ENCODE data around the gene AP1S3.

Gene AP1S3

DNA sequence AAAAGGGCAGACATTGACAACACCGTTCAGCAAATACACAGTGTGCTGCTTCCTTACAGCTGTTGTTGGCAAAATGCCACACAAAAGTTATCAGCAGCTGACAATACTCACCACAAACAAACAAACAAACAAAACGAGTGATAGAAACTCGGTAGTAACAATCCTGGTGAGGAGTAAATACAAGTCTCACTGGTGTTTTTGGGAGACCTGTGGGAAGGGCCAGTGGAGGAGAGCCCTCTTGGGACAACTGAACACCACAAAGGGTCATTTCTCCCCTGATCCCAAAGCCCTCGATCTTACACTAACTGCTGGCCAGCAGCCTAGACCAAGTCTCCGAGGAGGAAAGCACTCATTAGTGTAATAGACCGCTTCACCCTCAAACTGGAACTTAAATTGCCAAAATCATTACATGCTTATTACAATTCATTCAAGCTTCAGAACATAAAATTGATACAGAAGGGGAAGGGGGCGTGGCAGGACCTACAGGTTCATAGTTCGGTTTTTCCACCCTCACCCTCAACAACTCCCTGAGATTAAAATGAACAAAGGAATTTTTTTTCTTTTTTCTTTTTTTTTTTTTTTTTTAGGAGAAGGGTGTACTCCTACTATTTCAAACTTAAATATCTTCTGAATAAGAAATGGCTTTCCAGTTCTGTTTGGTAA is 5.0 kb downstream of the AP1S3 start:
- no peak overlapping the region for H2AK5ac ChIP-seq (ENCODE audit: low read length, severe bottlenecking)
- no peak overlapping the region for H3K9ac ChIP-seq (ENCODE audit: low read length)
- H4K8ac ChIP-seq (ENCODE audit: low read length): no peak overlapping the region
- 79% methylated on average over 6 of the region's 8 CpGs for WGBS
- no peak overlapping the region for H3K18ac ChIP-seq (ENCODE audit: low read depth in 1 of 2, low read length in 2 of 2)
- no peak overlapping the region for H3K4ac ChIP-seq (ENCODE audit: low read depth in 1 of 2, low read length in 2 of 2)
- no peak overlapping the region for H2BK120ac ChIP-seq (ENCODE audit: low read depth, low read length)
- H4K91ac ChIP-seq (ENCODE audit: low read length): no peak overlapping the region
- no peak overlapping the region for H2BK15ac ChIP-seq (ENCODE audit: low read depth, poor library complexity, severe bottlenecking)
- H3K4me1 ChIP-seq (ENCODE audit: control insufficient read depth, insufficient read depth, low read depth, low read length): peaks cover 10% of the 10 kb centered on the region
- no peak for DNase-seq
- no peak overlapping the region for H3K4me2 ChIP-seq (ENCODE audit: low read length, poor library complexity, severe bottlenecking)
- no peak overlapping the region for H3K4me3 ChIP-seq (ENCODE audit: insufficient read depth in 1 of 2, low read depth in 1 of 2, low read length in 2 of 2)
- H3K79me1 ChIP-seq (replicated peaks; ENCODE audit: low read length, poor library complexity, severe bottlenecking): peaks cover 32% of the 10 kb centered on the region
- H3K27ac ChIP-seq (ENCODE audit: low read length, poor library complexity, severe bottlenecking): no peak overlapping the region
- H3K36me3 ChIP-seq (ENCODE audit: control insufficient read depth in 1 of 2, insufficient read depth in 2 of 2, low read depth in 1 of 2, low read length in 2 of 2): peaks cover 0 to 2% of the 10 kb centered on the region in 2 experiments
- no peaks in the 10 kb centered on the region for H3K27me3 ChIP-seq (ENCODE audit: control insufficient read depth in 1 of 2, insufficient read depth in 1 of 2, low read length in 2 of 2)
- H2BK12ac ChIP-seq (ENCODE audit: low read length in 2 of 2): no peak overlapping the region
- H3K14ac ChIP-seq (ENCODE audit: low read length in 2 of 2): no peak overlapping the region
- H2AFZ ChIP-seq (ENCODE audit: low read depth, low read length): no peak overlapping the region
- no peaks in the 10 kb centered on the region for H3K9me3 ChIP-seq (ENCODE audit: control insufficient read depth, low read length)
- H3K23ac ChIP-seq (ENCODE audit: low read length in 2 of 2): no peak overlapping the region
- no peak overlapping the region for H2BK5ac ChIP-seq (ENCODE audit: low read depth, low read length, poor library complexity, severe bottlenecking)

- Histone ChIP-seq H2AK5ac (ENCODE audit: low read length, severe bottlenecking) (no peak overlapping the region), H3K4ac (ENCODE audit: low read depth in 1 of 2, low read length in 2 of 2) (no peak overlapping the region)
Measured at GRCh38 chr2:223829128-223829527, 8.3 kb downstream of the AP1S3 start.

GRCh38 chr2:223828314-223828713 is 9.1 kb downstream of the AP1S3 start:
- Histone ChIP-seq H3K23ac (ENCODE audit: low read length in 2 of 2) (no peak overlapping the region), H3K14ac (ENCODE audit: low read length in 2 of 2) (no peak overlapping the region), H4K8ac (ENCODE audit: low read length) (no peak overlapping the region), H3K36me3 (ENCODE audit: control insufficient read depth in 1 of 2, insufficient read depth in 2 of 2, low read depth in 1 of 2, low read length in 2 of 2) (no peaks in the 10 kb centered on the region), H2BK120ac (ENCODE audit: low read depth, low read length) (no peak overlapping the region), H3K4me2 (ENCODE audit: low read length, poor library complexity, severe bottlenecking) (no peak overlapping the region), H3K79me1 (replicated peaks; ENCODE audit: low read length, poor library complexity, severe bottlenecking) (peaks cover 23% of the 10 kb centered on the region), H3K4me3 (ENCODE audit: insufficient read depth in 1 of 2, low read depth in 1 of 2, low read length in 2 of 2) (no peak overlapping the region), H2AFZ (ENCODE audit: low read depth, low read length) (no peak overlapping the region), H3K18ac (ENCODE audit: low read depth in 1 of 2, low read length in 2 of 2) (no peak overlapping the region), H2BK5ac (ENCODE audit: low read depth, low read length, poor library complexity, severe bottlenecking) (no peak overlapping the region), H2BK12ac (ENCODE audit: low read length in 2 of 2) (no peak overlapping the region), H3K4ac (ENCODE audit: low read depth in 1 of 2, low read length in 2 of 2) (no peak overlapping the region), H3K4me1 (ENCODE audit: control insufficient read depth, insufficient read depth, low read depth, low read length) (no peaks in the 10 kb centered on the region), H3K9me3 (ENCODE audit: control insufficient read depth, low read length) (no peaks in the 10 kb centered on the region), H4K91ac (ENCODE audit: low read length) (no peak overlapping the region), H2BK15ac (ENCODE audit: low read depth, poor library complexity, severe bottlenecking) (no peak overlapping the region), H3K27me3 (ENCODE audit: control insufficient read depth in 1 of 2, insufficient read depth in 1 of 2, low read length in 2 of 2) (no peaks in the 10 kb centered on the region), H3K27ac (ENCODE audit: low read length, poor library complexity, severe bottlenecking) (no peak overlapping the region), H3K9ac (ENCODE audit: low read length) (no peak overlapping the region), H2AK5ac (ENCODE audit: low read length, severe bottlenecking) (no peak overlapping the region)
- no peak for DNase-seq
- WGBS: 97% methylated on average over 6 of the region's 6 CpGs

More at GRCh38 chr2:223829128-223829527, 8.3 kb downstream of the AP1S3 start:
- Histone ChIP-seq H3K18ac (ENCODE audit: low read depth in 1 of 2, low read length in 2 of 2) (no peak overlapping the region), H2BK15ac (ENCODE audit: low read depth, poor library complexity, severe bottlenecking) (no peak overlapping the region), H4K8ac (ENCODE audit: low read length) (no peak overlapping the region), H3K4me1 (ENCODE audit: control insufficient read depth, insufficient read depth, low read depth, low read length) (no peaks in the 10 kb centered on the region), H3K27ac (ENCODE audit: low read length, poor library complexity, severe bottlenecking) (no peak overlapping the region), H3K23ac (ENCODE audit: low read length in 2 of 2) (no peak overlapping the region), H3K36me3 (ENCODE audit: control insufficient read depth in 1 of 2, insufficient read depth in 2 of 2, low read depth in 1 of 2, low read length in 2 of 2) (no peaks in the 10 kb centered on the region), H4K91ac (ENCODE audit: low read length) (no peak overlapping the region), H3K27me3 (ENCODE audit: control insufficient read depth in 1 of 2, insufficient read depth in 1 of 2, low read length in 2 of 2) (no peaks in the 10 kb centered on the region), H3K9me3 (ENCODE audit: control insufficient read depth, low read length) (no peaks in the 10 kb centered on the region), H3K4me3 (ENCODE audit: insufficient read depth in 1 of 2, low read depth in 1 of 2, low read length in 2 of 2) (no peak overlapping the region), H3K14ac (ENCODE audit: low read length in 2 of 2) (no peak overlapping the region), H3K79me1 (replicated peaks; ENCODE audit: low read length, poor library complexity, severe bottlenecking) (peaks cover 22% of the 10 kb centered on the region), H3K4me2 (ENCODE audit: low read length, poor library complexity, severe bottlenecking) (no peak overlapping the region), H2AFZ (ENCODE audit: low read depth, low read length) (no peak overlapping the region), H2BK5ac (ENCODE audit: low read depth, low read length, poor library complexity, severe bottlenecking) (no peak overlapping the region), H2BK12ac (ENCODE audit: low read length in 2 of 2) (no peak overlapping the region), H2BK120ac (ENCODE audit: low read depth, low read length) (no peak overlapping the region), H3K9ac (ENCODE audit: low read length) (no peak overlapping the region)
- 98% methylated on average over 5 of the region's 5 CpGs for WGBS
- DNase-seq: no peak

DNA sequence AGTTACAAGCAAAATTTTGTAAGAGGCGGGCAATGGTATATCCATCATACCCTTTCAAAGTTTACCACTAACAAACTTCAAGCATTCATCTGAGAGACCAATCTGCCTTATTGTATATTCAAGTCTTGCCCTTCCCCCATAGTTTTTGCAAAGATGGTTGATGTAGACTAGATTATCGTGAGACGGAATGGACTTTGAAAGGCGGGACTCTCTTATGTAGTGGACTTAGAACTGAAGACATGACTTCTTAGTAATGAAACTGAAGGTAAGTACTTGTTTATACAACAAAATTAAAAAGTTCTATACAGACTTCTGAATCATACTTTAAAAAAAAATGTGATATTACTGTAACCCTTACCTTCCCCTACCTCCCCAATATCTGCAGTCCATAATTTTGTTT is 10.4 kb downstream of the AP1S3 start:
- no peak overlapping the region for H2BK120ac ChIP-seq (ENCODE audit: low read depth, low read length)
- H2BK5ac ChIP-seq (ENCODE audit: low read depth, low read length, poor library complexity, severe bottlenecking): no peak overlapping the region
- no peak overlapping the region for H3K9ac ChIP-seq (ENCODE audit: low read length)
- no peak overlapping the region for H2BK15ac ChIP-seq (ENCODE audit: low read depth, poor library complexity, severe bottlenecking)
- no peaks in the 10 kb centered on the region for H3K27me3 ChIP-seq (ENCODE audit: control insufficient read depth in 1 of 2, insufficient read depth in 1 of 2, low read length in 2 of 2)
- H3K18ac ChIP-seq (ENCODE audit: low read depth in 1 of 2, low read length in 2 of 2): no peak overlapping the region
- H3K4me2 ChIP-seq (ENCODE audit: low read length, poor library complexity, severe bottlenecking): no peak overlapping the region
- no peak overlapping the region for H2AFZ ChIP-seq (ENCODE audit: low read depth, low read length)
- H3K27ac ChIP-seq (ENCODE audit: low read length, poor library complexity, severe bottlenecking): no peak overlapping the region
- no peaks in the 10 kb centered on the region for H3K9me3 ChIP-seq (ENCODE audit: control insufficient read depth, low read length)
- no peaks in the 10 kb centered on the region for H3K4me1 ChIP-seq (ENCODE audit: control insufficient read depth, insufficient read depth, low read depth, low read length)
- H2BK12ac ChIP-seq (ENCODE audit: low read length in 2 of 2): no peak overlapping the region
- H2AK5ac ChIP-seq (ENCODE audit: low read length, severe bottlenecking): no peak overlapping the region
- H3K14ac ChIP-seq (ENCODE audit: low read length in 2 of 2): no peak overlapping the region
- no peak overlapping the region for H4K8ac ChIP-seq (ENCODE audit: low read length)
- H3K79me1 ChIP-seq (replicated peaks; ENCODE audit: low read length, poor library complexity, severe bottlenecking): peaks cover 21% of the 10 kb centered on the region
- no peak overlapping the region for H4K91ac ChIP-seq (ENCODE audit: low read length)
- DNase-seq: no peak
- H3K36me3 ChIP-seq (ENCODE audit: control insufficient read depth in 1 of 2, insufficient read depth in 2 of 2, low read depth in 1 of 2, low read length in 2 of 2): no peaks in the 10 kb centered on the region
- no peak overlapping the region for H3K23ac ChIP-seq (ENCODE audit: low read length in 2 of 2)
- 100% methylated on average over 1 of the region's 4 CpGs for WGBS
- H3K4ac ChIP-seq (ENCODE audit: low read depth in 1 of 2, low read length in 2 of 2): no peak overlapping the region
- no peak overlapping the region for H3K4me3 ChIP-seq (ENCODE audit: insufficient read depth in 1 of 2, low read depth in 1 of 2, low read length in 2 of 2)
